Superior temporal gyrus (tissue), 1 donor: Measurements from ENCODE around the gene ZNF878.
"Not testable (repeated sequence)": the region's sequence is repeated elsewhere in the genome, so short reads cannot be mapped to it uniquely, and the experiment has no call there.

Source experiments
- DNase-seq: peaks from one replicate; pipeline ENCODE4 v3.0.0-alpha.2; 2016; ENCODE audit errors: extremely low spot score

The ZNF878 gene

DNA sequence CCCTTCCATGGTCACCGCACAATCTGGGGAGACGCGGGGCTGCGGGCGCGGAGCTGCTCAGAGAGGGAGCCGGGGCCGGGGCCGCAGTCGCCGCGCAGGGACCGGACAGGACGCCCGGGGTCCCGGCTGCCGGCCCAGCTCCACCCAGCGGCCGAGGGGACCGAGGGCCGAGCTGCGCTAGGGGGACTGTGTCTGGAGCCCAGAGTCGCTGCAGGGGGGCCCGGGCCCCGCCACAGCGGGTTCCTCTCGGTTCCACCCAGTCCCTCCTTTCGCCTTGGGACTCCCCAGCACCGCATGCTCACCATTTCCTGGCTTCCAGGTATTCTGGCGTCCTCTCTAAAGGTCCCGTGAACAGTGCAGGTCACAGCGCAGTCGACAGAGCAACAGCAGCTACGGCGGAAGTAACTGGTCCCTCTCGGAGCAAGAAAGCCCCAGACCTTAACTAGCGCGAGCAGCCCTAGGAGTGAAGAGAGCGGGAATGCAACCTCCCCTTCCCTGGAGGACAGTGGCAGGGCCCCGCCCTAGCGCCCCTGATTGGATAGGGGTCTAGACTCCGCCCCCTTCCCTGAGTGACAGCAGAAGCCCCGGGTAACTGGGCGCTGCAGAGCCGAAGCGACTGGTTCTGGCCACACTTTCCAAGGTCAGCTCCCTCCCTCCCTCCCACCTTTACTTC is at the start of gene ZNF878:
ZNF878 (minus strand) TSS at position 465 of the 673 bp plus-strand sequence; CDS start at position 305, 160 bp downstream.
- DNase-seq = peak; percentile 84

GRCh38 chr19:12098040-12098439 is 45.3 kb upstream of the ZNF878 start:
- no peak for DNase-seq

- no peak for DNase-seq
Measured at GRCh38 chr19:12095111-12095790, 42.5 kb upstream of the ZNF878 start.

DNA sequence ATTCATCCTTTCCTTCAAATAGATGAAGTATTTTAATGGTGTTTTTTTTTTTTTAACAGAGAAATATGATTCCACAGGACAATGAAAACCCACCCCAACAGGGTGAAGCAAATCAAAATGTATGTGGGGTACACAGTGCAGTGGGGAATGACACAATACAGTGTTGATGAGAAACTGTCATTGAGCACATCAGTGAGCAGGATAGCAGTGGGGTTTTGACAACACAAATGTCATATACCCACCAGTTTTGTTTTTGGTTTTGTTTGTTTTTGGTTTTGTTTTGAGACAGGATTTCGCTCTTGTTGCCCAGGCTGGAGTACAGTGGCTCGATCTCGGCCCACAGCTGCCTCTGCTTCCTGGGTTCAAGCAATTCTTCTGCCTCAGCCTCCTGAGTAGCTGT is 41.0 kb upstream of the ZNF878 start:
- no peak for DNase-seq

DNA sequence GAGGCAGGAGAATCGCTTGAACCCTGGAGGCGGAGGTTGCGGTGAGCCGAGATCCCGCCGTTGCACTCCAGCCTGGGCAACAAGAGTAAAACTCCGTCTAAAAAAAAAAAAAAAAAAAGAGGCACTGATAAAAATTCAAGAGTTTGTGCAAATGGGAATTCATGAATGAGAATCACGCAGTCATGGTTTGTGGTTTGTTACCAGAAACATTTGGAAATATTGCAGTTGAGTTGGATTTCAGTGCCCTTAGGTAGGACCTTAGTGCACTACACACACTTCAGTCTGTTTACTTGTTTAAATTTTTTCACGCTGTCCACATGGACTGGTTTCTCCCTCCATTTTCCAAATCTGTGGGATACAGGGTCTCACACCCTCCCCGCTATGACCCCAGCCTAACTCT is 40.2 kb upstream of the ZNF878 start:
- no peak for DNase-seq

GRCh38 chr19:12092065-12092867 is 39.5 kb upstream of the ZNF878 start:
- DNase-seq = peak; percentile 51

DNA sequence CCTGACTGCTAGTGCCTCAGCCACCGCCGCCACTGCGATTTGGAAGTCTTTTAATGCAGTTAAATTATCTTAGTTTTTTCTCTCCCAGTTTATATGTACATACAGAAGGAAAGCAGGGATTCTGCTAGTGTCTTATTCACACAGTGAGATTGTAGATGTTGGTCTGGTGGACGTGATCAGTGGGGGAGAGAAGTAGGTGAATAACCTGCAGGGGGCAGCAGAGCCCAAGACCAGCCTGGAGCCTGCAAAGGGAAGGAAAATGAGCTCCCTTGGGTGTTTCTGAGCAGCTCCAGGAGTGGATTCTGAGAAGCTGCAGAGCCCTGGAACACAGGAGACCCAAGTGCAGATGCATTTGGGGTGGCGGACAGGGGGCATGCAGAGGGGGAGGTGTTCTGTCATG is 38.0 kb upstream of the ZNF878 start:
- DNase-seq = peak; percentile 73

DNA sequence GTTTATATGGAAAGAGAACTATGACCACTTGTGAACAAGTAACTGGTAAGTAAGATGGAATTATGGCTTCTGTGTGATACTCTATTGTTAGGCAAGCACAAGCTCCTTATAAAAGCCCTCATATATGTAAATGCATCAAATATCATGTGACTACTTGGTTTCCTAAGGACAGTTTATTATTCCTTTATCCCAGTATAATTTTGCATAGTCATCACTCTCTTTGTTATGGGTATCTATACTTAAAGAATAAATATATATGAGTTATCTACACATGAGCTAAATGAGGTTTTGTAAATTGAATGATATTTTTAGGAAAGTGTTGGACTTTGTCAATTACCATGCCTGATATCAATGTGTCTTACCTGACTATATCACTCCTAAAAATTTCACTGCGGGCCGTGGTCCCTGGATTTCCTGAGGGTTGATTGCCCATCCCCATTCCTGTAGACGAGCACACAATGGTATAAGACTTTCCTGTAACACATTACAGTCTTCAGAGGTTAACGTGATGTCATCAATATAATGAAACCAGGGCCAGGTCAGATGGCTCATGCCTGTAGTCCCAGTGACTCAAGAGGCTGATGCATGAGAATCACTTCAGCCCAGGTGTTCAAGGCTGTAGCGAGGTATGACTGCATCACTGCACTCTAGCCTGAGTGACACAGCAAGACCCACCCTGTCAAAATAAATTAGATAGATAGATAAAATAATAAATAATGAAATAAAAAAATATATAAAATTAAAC is 32.5 kb upstream of the ZNF878 start:
- DNase-seq = no peak

- DNase-seq = not testable (repeated sequence)
Measured at GRCh38 chr19:12083336-12083735, 30.6 kb upstream of the ZNF878 start.

DNA sequence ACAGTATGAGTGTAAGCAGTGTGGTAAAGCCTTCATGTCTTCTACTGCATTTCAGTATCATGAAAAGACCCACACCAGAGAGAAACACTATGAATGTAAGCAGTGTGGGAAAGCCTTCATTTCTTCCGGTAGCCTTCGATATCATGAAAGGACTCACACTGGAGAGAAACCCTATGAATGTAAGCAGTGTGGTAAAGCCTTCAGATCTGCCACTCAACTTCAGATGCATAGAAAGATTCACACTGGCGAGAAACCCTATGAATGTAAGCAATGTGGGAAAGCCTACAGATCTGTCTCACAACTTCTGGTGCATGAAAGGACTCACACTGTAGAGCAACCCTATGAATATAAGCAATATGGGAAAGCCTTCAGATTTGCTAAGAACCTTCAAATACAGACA is 24.6 kb upstream of the ZNF878 start:
- no peak for DNase-seq

DNA sequence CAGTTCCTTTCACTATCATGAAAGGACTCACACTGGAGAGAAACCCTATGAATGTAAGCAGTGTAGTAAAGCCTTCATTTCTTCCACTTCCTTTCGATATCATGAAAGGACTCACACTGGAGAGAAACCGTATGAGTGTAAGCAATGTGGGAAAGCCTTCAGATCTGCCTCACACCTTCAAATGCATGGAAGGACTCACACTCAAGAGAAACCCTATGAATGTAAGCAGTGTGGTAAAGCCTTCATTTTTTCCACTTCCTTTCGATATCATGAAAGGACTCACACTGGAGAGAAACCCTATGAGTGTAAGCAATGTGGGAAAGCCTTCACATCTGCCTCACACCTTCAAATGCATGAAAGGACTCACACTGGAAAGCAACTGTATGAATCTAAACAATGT is 23.6 kb upstream of the ZNF878 start:
- DNase-seq = not testable (repeated sequence)

DNA sequence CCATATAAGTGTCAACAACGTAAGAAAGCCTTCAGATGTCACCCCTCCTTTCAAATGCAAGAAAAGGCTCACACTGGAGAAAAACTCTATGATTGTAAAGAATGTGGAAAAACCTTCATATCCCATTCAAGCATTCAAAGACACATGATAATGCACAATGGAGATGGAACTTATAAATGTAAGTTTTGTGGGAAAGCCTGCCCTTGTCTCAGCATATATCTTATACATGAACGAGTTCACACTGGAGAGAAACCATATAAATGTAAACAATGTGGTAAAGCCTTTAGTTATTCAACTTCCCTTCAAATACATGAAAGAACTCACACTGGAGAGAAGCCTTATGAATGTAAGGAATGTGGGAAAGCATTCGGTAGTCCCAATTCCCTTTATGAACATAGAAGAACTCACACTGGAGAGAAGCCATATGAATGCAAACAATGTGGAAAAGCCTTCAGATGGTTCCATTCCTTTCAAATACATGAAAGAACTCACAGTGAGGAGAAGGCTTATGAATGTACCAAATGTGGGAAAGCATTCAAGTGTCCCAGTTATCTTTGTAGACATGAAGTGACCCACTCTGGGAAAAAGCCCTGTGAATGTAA is 22.9 kb upstream of the ZNF878 start:
- DNase-seq = no peak

DNA sequence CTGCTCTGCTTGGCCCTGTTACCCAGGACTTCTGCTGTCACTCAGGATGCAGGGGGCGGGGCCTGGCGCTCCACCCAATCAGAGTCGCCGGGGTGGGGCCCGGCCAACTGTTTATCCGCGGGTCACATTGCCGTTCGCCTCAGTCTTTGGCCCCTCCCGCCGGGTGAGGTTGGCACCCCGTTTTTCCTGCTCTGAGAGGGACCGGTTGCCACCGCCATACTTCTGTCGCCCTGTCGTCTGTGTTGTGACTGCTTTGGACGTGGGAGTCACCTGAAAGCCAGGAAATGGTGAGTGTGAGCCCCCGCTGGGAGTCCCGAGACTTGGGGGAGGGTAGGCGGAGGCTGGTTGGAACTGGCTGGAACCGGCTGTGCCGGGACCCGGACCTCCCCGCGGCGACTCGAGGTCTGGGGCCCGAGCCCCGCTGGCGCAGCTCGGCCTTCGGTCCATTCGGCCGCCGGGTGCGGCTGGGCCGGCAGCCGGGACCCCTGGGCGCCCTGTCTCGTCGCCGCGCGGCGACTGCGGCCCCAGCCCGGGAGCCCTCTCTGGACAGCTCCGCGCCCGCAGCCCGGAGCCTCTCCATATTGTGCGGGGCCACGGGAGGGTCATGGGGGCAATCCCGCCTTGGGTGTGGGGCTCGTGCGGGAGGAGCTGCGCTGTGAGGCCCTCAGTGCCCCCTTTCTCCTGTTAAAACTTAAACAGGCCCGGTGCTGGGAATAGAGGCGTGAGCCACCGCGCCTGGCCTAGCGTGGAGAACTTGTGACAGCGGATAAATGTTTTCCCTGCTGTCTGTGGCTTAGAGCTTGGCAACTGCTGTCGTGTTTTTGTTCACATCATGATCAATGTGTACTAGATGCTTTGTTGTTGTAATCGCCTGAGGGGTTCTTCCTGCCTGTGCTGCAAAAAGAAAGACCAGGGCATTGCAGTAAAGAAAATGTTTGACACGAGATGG is 12.1 kb upstream of the ZNF878 start, which contains the start of gene ZNF844:
ZNF844 (plus strand) TSS at position 142 of the 949 bp plus-strand sequence; CDS start at position 285, 143 bp downstream.
- peak; percentile 95 for DNase-seq

DNA sequence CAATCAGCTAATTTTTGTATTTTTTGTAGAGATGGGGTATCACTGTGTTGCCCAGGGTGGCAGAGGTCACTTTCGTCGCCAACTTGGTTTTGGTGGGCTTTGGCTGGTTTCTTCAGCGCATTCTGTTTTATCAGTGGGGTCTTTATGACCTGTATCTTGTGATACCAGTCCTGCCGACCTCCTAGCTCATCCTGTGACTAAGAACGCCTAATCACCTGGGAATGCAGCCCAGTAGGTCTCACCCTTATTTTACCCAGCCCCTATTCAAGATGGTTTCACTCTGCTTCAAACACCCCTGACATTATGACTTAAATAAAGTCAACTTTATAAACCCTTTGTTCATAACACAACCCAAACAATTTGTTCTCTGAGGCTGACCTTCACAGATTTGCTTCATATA is 3.0 kb upstream of the ZNF878 start:
- DNase-seq = no peak

GRCh38 chr19:12052091-12052496 is 667 bp downstream of the ZNF878 start:
- no peak for DNase-seq

DNA sequence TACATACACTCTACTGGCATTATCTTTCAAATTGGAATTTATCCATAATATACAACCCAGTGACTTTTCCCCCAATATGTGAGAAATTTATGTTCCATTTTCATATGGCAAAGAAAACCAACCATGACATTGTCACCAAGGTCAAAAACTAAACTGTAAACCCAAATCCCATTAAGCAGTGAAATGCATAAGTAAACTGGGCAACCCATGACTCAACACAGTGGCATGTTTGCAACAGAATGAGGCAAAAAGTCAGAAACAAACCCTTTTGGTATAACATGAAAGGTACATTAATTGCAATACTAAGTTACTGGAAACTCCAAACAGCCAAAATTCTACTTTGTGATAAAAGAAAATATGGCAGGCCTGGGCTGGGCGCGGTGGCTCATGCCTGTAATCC is 4.9 kb downstream of the ZNF878 start:
- DNase-seq = no peak

DNA sequence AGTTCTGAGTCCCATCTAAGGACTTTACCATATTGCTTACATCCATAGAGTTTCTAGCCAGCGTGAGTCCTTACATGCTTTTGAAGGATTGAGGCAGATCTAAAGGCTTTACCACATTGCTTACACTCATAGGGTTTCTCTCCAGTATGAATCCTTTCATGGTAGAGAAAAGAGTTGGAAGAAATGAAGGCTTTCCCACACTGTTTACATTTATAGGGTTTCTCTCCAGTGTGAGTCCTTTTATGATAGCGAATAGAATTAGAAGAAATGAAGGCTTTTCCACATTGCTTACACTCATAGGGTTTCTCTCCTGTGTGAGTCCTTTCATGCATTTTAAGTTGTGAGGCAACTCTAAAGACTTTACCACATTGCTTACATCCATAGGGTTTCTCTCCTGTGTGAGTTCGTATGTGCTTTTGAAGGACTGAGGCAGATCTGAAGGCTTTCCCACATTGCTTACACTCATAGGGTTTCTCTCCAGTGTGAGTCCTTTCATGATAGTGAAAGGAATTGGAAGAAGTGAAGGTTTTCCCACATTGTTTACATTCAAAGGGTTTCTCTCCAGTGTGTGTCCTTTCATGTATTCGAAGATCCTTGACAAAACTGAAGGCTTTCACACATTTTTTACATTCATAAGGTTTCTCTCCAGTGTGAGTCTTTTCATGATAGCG is 8.9 kb downstream of the ZNF878 start:
- DNase-seq = no peak

- DNase-seq = no peak
Measured at GRCh38 chr19:12042893-12043292, 9.9 kb downstream of the ZNF878 start.
